Uterus (tissue), 2 donors: ENCODE results near the gene SSH2.

Experiments
- POLR2A ChIP-seq, 2 donors: fragments of 450-650 bp; IDR thresholded peaks; one replicate each; pipeline ENCODE4 v1.6.1; 2016; ENCODE audit warnings: antibody characterized with exemption in 2 of 2, mild to moderate bottlenecking in 1 of 2, moderate library complexity in 1 of 2
- TF ChIP-seq, protein P1 (sequence below), 4 experiments: fragments of 200-600 bp in 2 of 4; fragments of 450-650 bp in 2 of 4; sonication (generic) in 2 of 4; IDR thresholded peaks; one replicate each; pipeline ENCODE4 v1.5.1; 2016 to 2019; ENCODE audit warnings: antibody characterized with exemption in 4 of 4, mild to moderate bottlenecking in 2 of 4, moderate library complexity in 1 of 4

GRCh38 chr17:29857823-29858222 is 72.2 kb downstream of the SSH2 start:
- TF ChIP-seq, protein P1, sequence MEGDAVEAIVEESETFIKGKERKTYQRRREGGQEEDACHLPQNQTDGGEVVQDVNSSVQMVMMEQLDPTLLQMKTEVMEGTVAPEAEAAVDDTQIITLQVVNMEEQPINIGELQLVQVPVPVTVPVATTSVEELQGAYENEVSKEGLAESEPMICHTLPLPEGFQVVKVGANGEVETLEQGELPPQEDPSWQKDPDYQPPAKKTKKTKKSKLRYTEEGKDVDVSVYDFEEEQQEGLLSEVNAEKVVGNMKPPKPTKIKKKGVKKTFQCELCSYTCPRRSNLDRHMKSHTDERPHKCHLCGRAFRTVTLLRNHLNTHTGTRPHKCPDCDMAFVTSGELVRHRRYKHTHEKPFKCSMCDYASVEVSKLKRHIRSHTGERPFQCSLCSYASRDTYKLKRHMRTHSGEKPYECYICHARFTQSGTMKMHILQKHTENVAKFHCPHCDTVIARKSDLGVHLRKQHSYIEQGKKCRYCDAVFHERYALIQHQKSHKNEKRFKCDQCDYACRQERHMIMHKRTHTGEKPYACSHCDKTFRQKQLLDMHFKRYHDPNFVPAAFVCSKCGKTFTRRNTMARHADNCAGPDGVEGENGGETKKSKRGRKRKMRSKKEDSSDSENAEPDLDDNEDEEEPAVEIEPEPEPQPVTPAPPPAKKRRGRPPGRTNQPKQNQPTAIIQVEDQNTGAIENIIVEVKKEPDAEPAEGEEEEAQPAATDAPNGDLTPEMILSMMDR (IDR thresholded peaks at IDR 0.05) = no peak
- no peak for TF ChIP-seq POLR2A (IDR thresholded peaks at IDR 0.05)
